Lower lobe of right lung (tissue), 2 donors: ENCODE measurements around the gene UST. TPM values are rescaled to one million over a fixed set of nuclear protein-coding genes. Genes with fewer than 3 reads are reported as not detected.

Experiments
- ATAC-seq, 2 donors: fragments of 200-7000 bp; cut with Tn5 transposase; one replicate each; pipeline ENCODE4 v1.9.1; 2020 to 2022; ENCODE audit warnings: mild to moderate bottlenecking in 2 of 2, moderate library complexity in 2 of 2
- DNase-seq: peaks from one replicate; pipeline ENCODE4 v3.0.0-alpha.2; 2020
- H3K27ac ChIP-seq: fragments of 200-600 bp; one replicate; pipeline ENCODE4 v1.8.0; 2022
- H3K27me3 ChIP-seq: fragments of 200-600 bp; one replicate; pipeline ENCODE4 v1.8.0; 2022; ENCODE audit warnings: low read depth
- H3K36me3 ChIP-seq: fragments of 200-600 bp; one replicate; pipeline ENCODE4 v1.8.0; 2022; ENCODE audit warnings: mild to moderate bottlenecking
- H3K4me1 ChIP-seq: fragments of 200-600 bp; one replicate; pipeline ENCODE4 v1.8.0; 2022
- H3K4me3 ChIP-seq: fragments of 200-600 bp; one replicate; pipeline ENCODE4 v1.8.0; 2022; ENCODE audit warnings: mild to moderate bottlenecking
- H3K9me3 ChIP-seq: fragments of 200-600 bp; one replicate; pipeline ENCODE4 v1.8.0; 2022
- intact Hi-C: fragments of 100-400 bp; cut with DNase I; formaldehyde crosslinking; loops from one replicate; pipeline ENCODE4 v1.11.0; 2022
- total RNA-seq: library from RNA; stranded (reverse); fragmentation: NEBNext Ultra II Directional; extraction: Animal tissue kit (Norgen Biotek cat#: 25700); gene quantifications from one replicate; pipeline ENCODE4 v1.2.1, GENCODE V29; 2021
- TF ChIP-seq, protein P1 (sequence below): fragments of 200-600 bp; IDR thresholded peaks from one replicate; pipeline ENCODE4 v1.8.0; 2022; ENCODE audit warnings: antibody characterized with exemption, mild to moderate bottlenecking
- donor health status: DM: no; HTN: yes; CAD: no; lungs with severe emphysema.

The UST gene
- total RNA-seq, 1 donor from 2014 or later = 11.8 TPM

DNA sequence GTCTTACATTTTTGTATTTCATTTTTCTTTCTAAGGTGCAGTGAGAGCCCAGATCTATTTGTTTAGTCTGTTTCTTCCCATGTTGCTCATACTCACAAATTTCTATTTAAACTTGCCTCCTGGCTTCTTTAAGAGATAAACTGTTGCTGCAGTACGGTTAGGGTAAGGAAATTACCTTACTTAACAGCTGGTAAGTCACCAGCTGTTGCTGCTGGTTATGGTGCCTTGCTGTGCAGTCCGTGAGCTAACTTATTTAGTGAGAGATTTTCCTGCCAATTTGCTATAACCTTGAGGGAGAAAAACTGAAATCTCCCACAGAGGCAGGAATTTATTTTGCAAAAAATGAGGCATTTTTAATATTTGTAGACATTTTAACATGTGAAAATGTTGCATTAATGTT is 261.0 kb downstream of the UST start:
- Histone ChIP-seq H3K4me1 (no peaks in the 10 kb centered on the region), H3K36me3 (no peaks in the 10 kb centered on the region), H3K27me3 (no peaks in the 10 kb centered on the region), H3K27ac (no peak overlapping the region), H3K4me3 (no peak overlapping the region), H3K9me3 (no peaks in the 10 kb centered on the region)
- ATAC-seq = no peak
- TF ChIP-seq, protein P1, sequence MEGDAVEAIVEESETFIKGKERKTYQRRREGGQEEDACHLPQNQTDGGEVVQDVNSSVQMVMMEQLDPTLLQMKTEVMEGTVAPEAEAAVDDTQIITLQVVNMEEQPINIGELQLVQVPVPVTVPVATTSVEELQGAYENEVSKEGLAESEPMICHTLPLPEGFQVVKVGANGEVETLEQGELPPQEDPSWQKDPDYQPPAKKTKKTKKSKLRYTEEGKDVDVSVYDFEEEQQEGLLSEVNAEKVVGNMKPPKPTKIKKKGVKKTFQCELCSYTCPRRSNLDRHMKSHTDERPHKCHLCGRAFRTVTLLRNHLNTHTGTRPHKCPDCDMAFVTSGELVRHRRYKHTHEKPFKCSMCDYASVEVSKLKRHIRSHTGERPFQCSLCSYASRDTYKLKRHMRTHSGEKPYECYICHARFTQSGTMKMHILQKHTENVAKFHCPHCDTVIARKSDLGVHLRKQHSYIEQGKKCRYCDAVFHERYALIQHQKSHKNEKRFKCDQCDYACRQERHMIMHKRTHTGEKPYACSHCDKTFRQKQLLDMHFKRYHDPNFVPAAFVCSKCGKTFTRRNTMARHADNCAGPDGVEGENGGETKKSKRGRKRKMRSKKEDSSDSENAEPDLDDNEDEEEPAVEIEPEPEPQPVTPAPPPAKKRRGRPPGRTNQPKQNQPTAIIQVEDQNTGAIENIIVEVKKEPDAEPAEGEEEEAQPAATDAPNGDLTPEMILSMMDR = no peak
- intact Hi-C loops = no loop called here
- DNase-seq = no peak

- no peaks in the 10 kb centered on the region for H3K9me3 ChIP-seq
- no peak overlapping the region for H3K27ac ChIP-seq
- intact Hi-C loops = no loop called here
- no peaks in the 10 kb centered on the region for H3K27me3 ChIP-seq
- H3K4me3 ChIP-seq = no peak overlapping the region
- TF ChIP-seq, protein P1 = no peak
- no peaks in the 10 kb centered on the region for H3K36me3 ChIP-seq
- ATAC-seq (no peak), DNase-seq (no peak)
- H3K4me1 ChIP-seq = no peaks in the 10 kb centered on the region
Observed at GRCh38 chr6:149008741-149009140, 261.9 kb downstream of the UST start.

- Histone ChIP-seq H3K4me1 (no peaks in the 10 kb centered on the region), H3K27me3 (no peaks in the 10 kb centered on the region), H3K4me3 (no peak overlapping the region), H3K9me3 (no peaks in the 10 kb centered on the region), H3K27ac (no peak overlapping the region), H3K36me3 (no peaks in the 10 kb centered on the region)
- ATAC-seq (no peak), DNase-seq (no peak)
- TF ChIP-seq, protein P1 = no peak
- intact Hi-C loops = no loop called here
Observed at GRCh38 chr6:149012040-149012545, 265.3 kb downstream of the UST start.

GRCh38 chr6:149013586-149014344 is 266.9 kb downstream of the UST start:
- Histone ChIP-seq H3K9me3 (no peaks in the 10 kb centered on the region), H3K27ac (no peak overlapping the region), H3K4me3 (no peak overlapping the region), H3K4me1 (no peaks in the 10 kb centered on the region), H3K36me3 (no peaks in the 10 kb centered on the region), H3K27me3 (no peaks in the 10 kb centered on the region)
- intact Hi-C loops = no loop called here
- TF ChIP-seq, protein P1 = no peak
- ATAC-seq = no peak
- no peak for DNase-seq

GRCh38 chr6:149014631-149015534 is 268.1 kb downstream of the UST start:
- ATAC-seq = no peak
- DNase-seq = no peak
- intact Hi-C loops = no loop called here
- Histone ChIP-seq H3K36me3 (peaks cover 9% of the 10 kb centered on the region), H3K27me3 (no peaks in the 10 kb centered on the region), H3K9me3 (no peaks in the 10 kb centered on the region), H3K4me3 (no peak overlapping the region), H3K27ac (no peak overlapping the region), H3K4me1 (no peaks in the 10 kb centered on the region)
- TF ChIP-seq, protein P1 = no peak
